ENCODE measurements around the gene PTPRD.

DNA sequence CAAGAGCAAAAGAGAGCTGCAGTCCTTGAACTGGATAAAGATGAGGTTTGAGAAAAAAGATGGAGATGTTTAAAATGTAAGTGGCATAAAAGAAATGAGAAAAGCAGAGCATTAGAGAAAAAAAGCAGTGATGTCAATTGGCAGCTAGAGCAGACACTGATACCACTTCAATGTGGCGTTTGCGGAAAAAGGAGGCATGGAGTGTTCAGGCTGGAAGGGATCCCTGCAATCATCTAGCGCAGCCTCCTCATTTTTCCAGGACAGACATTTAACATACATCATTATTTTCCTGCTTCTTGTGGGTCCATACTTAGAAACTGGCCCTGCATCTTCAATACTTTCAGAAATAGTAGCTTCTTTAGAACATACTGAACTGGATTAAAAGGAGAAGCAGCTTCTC is 563.8 kb downstream of the PTPRD start:
- TF ChIP-seq, protein P1, sequence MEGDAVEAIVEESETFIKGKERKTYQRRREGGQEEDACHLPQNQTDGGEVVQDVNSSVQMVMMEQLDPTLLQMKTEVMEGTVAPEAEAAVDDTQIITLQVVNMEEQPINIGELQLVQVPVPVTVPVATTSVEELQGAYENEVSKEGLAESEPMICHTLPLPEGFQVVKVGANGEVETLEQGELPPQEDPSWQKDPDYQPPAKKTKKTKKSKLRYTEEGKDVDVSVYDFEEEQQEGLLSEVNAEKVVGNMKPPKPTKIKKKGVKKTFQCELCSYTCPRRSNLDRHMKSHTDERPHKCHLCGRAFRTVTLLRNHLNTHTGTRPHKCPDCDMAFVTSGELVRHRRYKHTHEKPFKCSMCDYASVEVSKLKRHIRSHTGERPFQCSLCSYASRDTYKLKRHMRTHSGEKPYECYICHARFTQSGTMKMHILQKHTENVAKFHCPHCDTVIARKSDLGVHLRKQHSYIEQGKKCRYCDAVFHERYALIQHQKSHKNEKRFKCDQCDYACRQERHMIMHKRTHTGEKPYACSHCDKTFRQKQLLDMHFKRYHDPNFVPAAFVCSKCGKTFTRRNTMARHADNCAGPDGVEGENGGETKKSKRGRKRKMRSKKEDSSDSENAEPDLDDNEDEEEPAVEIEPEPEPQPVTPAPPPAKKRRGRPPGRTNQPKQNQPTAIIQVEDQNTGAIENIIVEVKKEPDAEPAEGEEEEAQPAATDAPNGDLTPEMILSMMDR (IDR thresholded peaks at IDR 0.05), result no peak
- no peak for TF ChIP-seq POLR2A (IDR thresholded peaks at IDR 0.05)

Data from Peyer's patch (tissue), 4 donors.